Urinary bladder (tissue), 4 donors: ENCODE measurements around the gene SCN4B. TPM values are rescaled to one million over a fixed set of nuclear protein-coding genes. Genes with fewer than 3 reads are reported as not detected.
A peak's percentile ranks its signal among the peaks of the same experiment; 100 is the strongest.

Experiments used
- DNase-seq: peaks from one replicate; pipeline ENCODE4 v3.0.0-alpha.2; 2015; ENCODE audit errors: extremely low spot score
- H3K27ac ChIP-seq: one replicate; pipeline ENCODE4 v1.5.1; 2013; ENCODE audit warnings: low read depth, mild to moderate bottlenecking, moderate library complexity
- H3K36me3 ChIP-seq: one replicate; pipeline ENCODE4 v1.6.1; 2013; ENCODE audit warnings: mild to moderate bottlenecking, moderate library complexity; ENCODE audit not compliant: insufficient read depth
- H3K4me1 ChIP-seq: one replicate; pipeline ENCODE4 v1.6.1; 2013; ENCODE audit warnings: mild to moderate bottlenecking, moderate library complexity; ENCODE audit not compliant: insufficient read depth
- H3K4me3 ChIP-seq: one replicate; pipeline ENCODE4 v1.5.1; 2013; ENCODE audit warnings: low read depth, low read length
- WGBS: extraction: QIAGEN DNeasy Blood & Tissue Kit; methylation state at CpG from one replicate; pipeline ENCODE4 v1.1.7; 2013; 5-methylcytosine and 5-hydroxymethylcytosine counted together
- polyA plus RNA-seq: library from polyadenylated mRNA; stranded (reverse); fragments of 200-250 nt; gene quantifications from one replicate; pipeline ENCODE4 v1.2.3, GENCODE V29; 2013
- total RNA-seq: library from RNA; depleted of rRNA; stranded (reverse); fragments of >200 nt; gene quantifications from one replicate; pipeline ENCODE4 v1.2.3, GENCODE V29; 2014
- donor health status: healthy with polysubstance abuse.
- donor health status: healthy.

The SCN4B gene
- total and polyA plus RNA-seq, 2 donors, result 4.8 to 5.5 TPM

- 36% methylated on average over 1 of the region's 1 CpG for WGBS
- DNase-seq, result no peak
- H3K4me1 ChIP-seq, result no peaks in the 10 kb centered on the region
- H3K36me3 ChIP-seq, result no peaks in the 10 kb centered on the region
- no peak overlapping the region for H3K4me3 ChIP-seq
- H3K27ac ChIP-seq, result no peak overlapping the region
These were observed 13.0 kb downstream of the SCN4B start for GRCh38 chr11:118139578-118139977.

GRCh38 chr11:118138839-118139420 lies 13.7 kb downstream of the SCN4B start:
- no peak overlapping the region for H3K4me3 ChIP-seq
- 52% methylated on average over 10 of the region's 10 CpGs for WGBS
- no peaks in the 10 kb centered on the region for H3K36me3 ChIP-seq
- no peak overlapping the region for H3K27ac ChIP-seq
- DNase-seq, result no peak
- no peaks in the 10 kb centered on the region for H3K4me1 ChIP-seq

GRCh38 chr11:118136801-118137200 lies 15.8 kb downstream of the SCN4B start:
- Histone ChIP-seq H3K36me3 (no peaks in the 10 kb centered on the region), H3K27ac (no peak overlapping the region), H3K4me1 (no peaks in the 10 kb centered on the region), H3K4me3 (no peak overlapping the region)
- WGBS, result 78% methylated on average over 10 of the region's 10 CpGs
- no peak for DNase-seq

GRCh38 chr11:118136341-118136740 lies 16.3 kb downstream of the SCN4B start:
- no peaks in the 10 kb centered on the region for H3K36me3 ChIP-seq
- no peak overlapping the region for H3K27ac ChIP-seq
- no peaks in the 10 kb centered on the region for H3K4me1 ChIP-seq
- WGBS, result 77% methylated on average over 2 of the region's 2 CpGs
- H3K4me3 ChIP-seq, result no peak overlapping the region
- DNase-seq, result no peak

GRCh38 chr11:118135796-118136165 lies 16.8 kb downstream of the SCN4B start:
- Histone ChIP-seq H3K4me3 (no peak overlapping the region), H3K27ac (no peak overlapping the region), H3K4me1 (no peaks in the 10 kb centered on the region), H3K36me3 (no peaks in the 10 kb centered on the region)
- no peak for DNase-seq
- 86% methylated on average over 5 of the region's 5 CpGs for WGBS

- DNase-seq, result no peak
- no peaks in the 10 kb centered on the region for H3K36me3 ChIP-seq
- H3K4me3 ChIP-seq, result no peak overlapping the region
- no peaks in the 10 kb centered on the region for H3K4me1 ChIP-seq
- no peak overlapping the region for H3K27ac ChIP-seq
- WGBS, result 78% methylated on average over 7 of the region's 7 CpGs
These were observed 17.4 kb downstream of the SCN4B start for GRCh38 chr11:118135051-118135795.

GRCh38 chr11:118133816-118134215 lies 18.8 kb downstream of the SCN4B start:
- 85% methylated on average over 10 of the region's 10 CpGs for WGBS
- Histone ChIP-seq H3K36me3 (no peaks in the 10 kb centered on the region), H3K27ac (no peak overlapping the region), H3K4me1 (no peaks in the 10 kb centered on the region), H3K4me3 (no peak overlapping the region)
- DNase-seq, result no peak

- 84% methylated on average over 15 of the region's 15 CpGs for WGBS
- H3K4me3 ChIP-seq, result no peak overlapping the region
- H3K4me1 ChIP-seq, result no peaks in the 10 kb centered on the region
- DNase-seq, result no peak
- H3K27ac ChIP-seq, result no peak overlapping the region
- no peaks in the 10 kb centered on the region for H3K36me3 ChIP-seq
These were observed 20.1 kb downstream of the SCN4B start for GRCh38 chr11:118132385-118133151.

- 65% methylated on average over 6 of the region's 6 CpGs for WGBS
- DNase-seq, result no peak
- no peak overlapping the region for H3K4me3 ChIP-seq
- H3K36me3 ChIP-seq, result no peaks in the 10 kb centered on the region
- no peaks in the 10 kb centered on the region for H3K4me1 ChIP-seq
- no peak overlapping the region for H3K27ac ChIP-seq
These were observed 23.0 kb downstream of the SCN4B start for GRCh38 chr11:118129471-118130172.

GRCh38 chr11:118128721-118129470 lies 23.7 kb downstream of the SCN4B start:
- DNase-seq, result peak; percentile 45
- no peak overlapping the region for H3K4me3 ChIP-seq
- WGBS, result 43% methylated on average over 11 of the region's 11 CpGs

GRCh38 chr11:118128310-118128709 lies 24.3 kb downstream of the SCN4B start:
- Histone ChIP-seq H3K36me3 (no peaks in the 10 kb centered on the region), H3K27ac (no peak overlapping the region), H3K4me1 (no peaks in the 10 kb centered on the region), H3K4me3 (no peak overlapping the region)
- no peak for DNase-seq
- WGBS, result 40% methylated on average over 4 of the region's 4 CpGs

More at GRCh38 chr11:118128721-118129470, 23.7 kb downstream of the SCN4B start:
- Histone ChIP-seq H3K4me1 (no peaks in the 10 kb centered on the region), H3K27ac (no peak overlapping the region), H3K36me3 (no peaks in the 10 kb centered on the region)

GRCh38 chr11:118126082-118126838 lies 26.4 kb downstream of the SCN4B start:
- Histone ChIP-seq H3K4me1 (no peaks in the 10 kb centered on the region), H3K36me3 (no peaks in the 10 kb centered on the region), H3K4me3 (no peak overlapping the region), H3K27ac (no peak overlapping the region)
- 87% methylated on average over 7 of the region's 7 CpGs for WGBS
- DNase-seq, result no peak
